ENCODE results near the gene DNASE2B.

Gene DNASE2B
- total RNA-seq: 13.9 to 109 (median 55.6) reads per million in 18 experiments

DNA sequence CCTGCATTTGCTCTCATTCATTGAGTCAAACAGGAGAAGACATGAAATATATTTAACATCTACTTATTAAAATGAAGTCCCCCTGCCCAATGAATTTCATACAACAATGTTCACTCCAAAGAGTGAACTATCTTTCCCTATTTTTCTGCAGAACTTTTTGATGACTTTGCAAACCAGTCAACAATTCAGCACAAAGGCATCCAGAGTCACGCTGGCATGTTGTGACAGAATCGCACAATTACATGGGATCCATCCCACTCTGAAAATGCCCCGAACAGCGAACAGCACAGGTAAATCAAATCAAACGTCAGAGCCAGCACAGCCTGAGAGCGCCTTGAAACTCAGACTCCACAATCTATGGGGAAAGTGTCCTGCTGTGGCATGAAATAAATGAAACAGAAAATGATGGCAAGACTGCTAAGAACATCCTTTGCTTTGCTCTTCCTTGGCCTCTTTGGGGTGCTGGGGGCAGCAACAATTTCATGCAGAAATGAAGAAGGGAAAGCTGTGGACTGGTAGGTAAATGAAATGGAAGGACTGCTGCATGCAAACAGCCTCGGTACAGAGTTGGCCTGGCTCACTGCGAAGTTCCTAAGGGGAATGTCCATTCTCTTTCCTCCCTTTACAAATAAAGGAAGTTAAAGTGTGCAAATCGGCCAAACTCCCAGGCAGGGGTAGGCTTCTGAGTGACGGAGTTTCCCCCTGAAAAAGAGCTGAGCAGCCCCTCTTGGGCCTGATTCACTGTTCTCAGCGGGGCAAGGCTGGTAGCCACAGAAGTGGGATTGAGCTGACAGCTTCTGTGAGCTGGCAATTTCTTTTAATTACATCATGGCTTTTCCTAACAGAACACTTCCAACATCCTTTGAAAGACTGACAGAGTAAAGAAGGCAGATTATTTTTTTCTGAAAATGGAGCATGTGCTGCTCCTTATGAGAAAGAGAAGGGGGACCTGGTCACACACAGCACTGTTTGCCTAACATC is at the start of gene DNASE2B:
DNASE2B (plus strand) TSS at position 310 of the 981 bp plus-strand sequence; CDS start at position 391, 81 bp downstream.
- DNase-seq: no peak

DNA sequence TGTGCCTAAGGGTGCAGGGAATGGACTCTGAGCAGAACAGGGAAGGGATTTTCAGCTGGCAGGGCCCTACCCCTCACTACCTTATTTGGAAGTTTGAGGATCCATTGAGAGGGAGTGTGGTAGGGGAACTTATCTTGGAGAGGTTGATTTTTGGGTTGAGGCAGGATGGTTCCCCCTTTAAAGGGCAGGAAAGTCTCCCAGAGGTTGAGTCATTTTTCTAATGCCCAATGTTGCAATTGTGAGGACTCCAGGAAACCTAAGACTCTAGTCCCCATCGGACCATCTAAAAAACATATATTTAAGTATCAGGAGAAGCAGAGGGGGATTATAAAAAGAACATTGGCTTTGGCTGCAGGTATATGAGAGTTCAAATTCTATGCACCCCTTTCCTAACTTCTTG is 49.5 kb upstream of the DNASE2B start:
- peak; percentile 48 to 56 for DNase-seq

DNA sequence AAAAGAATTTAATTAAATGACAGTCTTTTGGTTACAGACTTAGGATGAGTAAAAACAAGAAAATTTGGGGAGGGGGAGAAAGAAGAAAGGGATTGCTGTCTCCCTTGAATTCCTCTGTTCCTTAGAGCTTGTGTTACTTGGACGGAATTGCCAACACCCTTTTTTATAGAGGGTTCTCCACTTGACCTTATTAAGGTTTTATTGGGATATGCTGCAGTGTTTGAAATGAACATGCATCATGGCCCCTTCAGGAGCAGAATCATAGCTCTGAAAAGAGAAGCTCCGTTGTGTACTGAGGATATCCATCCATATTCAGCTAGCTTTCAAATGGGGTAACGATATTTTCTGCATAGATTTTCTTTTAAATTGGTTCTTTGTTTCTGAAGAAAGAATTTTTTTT is 48.2 kb upstream of the DNASE2B start:
- no peak for DNase-seq

GRCh38 chr1:84350550-84350949 is 47.7 kb upstream of the DNASE2B start:
- no peak for DNase-seq

DNA sequence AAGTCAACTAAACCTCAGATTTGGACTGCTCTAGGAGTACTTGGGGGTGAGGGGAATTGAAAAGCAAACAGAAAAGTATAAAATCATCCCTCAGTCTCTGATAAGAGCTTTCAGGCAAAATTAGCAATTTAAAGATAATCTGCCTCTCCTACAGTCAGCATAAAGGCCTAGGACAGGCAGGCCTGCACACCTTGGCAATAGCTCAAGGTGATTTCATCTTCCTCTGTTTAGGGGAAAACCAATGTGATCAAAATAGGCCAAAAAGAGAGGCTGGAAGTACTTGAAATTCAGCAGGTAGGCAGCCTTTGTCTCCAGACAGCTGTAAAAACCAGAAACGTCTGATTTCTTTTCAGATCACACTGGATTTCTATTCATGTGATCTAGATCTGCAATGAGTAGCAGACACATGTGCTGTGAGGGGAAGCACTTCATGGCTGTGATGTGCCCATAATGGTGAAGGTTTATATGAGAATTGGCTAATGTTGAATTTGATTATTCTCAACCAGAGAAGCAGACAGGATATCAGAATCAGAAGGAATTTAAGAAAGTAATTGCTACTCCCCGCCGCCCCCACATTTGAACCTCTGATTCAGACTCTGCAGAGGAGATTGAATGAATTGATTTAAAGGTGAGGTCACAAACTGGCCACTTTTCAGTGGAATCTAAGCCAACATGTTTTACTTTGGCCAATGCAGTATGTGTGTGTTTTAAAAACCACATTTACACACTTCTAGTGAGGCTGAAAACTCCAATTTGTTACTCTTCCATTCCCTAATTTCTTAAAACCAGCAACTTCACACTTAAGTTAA is 45.8 kb upstream of the DNASE2B start:
- peak in 1 of 2 donors; percentile 18 for DNase-seq

DNA sequence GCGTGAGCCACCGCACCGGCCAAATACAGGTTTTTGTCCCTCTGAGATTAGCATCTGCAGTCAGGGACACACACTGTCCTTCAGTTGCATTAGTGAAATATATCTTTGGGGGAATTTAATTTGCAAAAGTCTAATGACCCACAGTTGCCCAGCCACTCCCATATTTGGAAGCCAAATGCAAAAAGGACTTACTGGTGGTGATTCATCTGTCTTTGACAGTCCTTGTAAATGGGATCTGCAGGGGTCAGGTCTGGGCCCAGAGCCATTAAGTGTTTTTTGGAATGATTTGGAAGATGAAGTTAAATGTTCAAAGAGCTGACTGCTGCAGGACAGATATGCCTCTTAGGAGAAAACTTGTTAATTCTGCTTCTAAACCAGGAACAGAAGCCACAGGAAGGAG is 44.6 kb upstream of the DNASE2B start:
- no peak for DNase-seq

GRCh38 chr1:84355556-84355955 is 42.7 kb upstream of the DNASE2B start:
- DNase-seq: no peak

- no peak for DNase-seq
Measured at GRCh38 chr1:84356881-84357280, 41.4 kb upstream of the DNASE2B start.

DNA sequence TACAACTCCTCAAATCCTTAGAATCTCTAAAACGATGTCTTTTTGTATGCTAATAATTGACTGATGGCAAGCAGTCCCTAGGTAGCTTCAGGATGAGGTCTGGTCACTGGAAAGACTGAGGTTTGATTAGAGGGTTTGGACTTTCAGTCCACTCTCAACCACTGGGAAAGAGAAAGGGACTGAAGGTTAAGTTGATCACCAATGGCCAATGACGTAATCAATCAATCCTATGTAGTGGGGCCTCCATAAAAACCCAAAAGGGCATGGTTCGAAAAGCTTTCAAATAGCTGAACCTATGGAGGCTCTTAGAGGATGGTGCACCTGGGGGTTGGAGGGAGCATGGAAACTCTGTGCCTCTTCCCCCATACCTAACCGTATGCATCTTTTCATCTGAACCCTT is 39.6 kb upstream of the DNASE2B start:
- DNase-seq: no peak

DNA sequence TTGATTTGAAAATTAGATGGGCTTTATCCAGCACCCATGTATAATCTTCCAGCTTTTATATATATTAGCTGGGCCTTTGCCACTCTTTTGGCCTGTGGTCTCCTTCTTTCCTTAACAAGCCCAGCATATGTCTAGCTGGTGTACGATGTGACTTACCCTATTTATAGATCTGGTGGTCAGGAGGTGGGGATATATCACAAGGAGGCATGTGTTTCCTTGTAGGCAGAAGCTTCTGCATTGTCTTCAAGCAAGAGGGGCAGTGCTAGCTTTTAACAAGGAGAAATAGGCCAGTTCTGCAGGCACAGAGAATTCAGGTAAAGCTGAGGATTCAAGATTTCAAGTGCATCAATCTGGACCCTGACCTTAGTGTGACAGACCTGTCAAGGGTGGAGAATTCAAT is 38.0 kb upstream of the DNASE2B start:
- peak; percentile 56 to 78 for DNase-seq

- DNase-seq: no peak
Measured at GRCh38 chr1:84361796-84362195, 36.5 kb upstream of the DNASE2B start.

- no peak for DNase-seq
Measured at GRCh38 chr1:84363019-84363418, 35.3 kb upstream of the DNASE2B start.

DNA sequence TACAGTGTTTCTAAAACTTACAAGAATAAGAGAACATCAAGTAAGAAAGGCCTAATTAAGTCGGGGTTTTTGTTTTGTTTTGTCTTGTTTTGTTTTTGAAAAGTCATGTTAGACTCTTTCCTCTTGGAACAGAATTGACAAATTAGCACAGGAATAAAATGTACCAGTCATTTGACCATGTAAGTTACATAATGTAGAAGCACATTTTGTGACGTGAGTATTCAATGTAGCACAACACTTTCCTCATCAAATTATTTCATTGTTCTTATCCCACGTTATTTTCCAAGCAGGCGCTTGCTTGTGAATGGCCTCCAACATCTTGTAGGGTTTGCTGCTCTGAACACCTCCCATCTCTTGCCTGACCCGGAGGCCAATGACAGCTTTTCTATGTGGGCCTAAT is 34.7 kb upstream of the DNASE2B start:
- no peak for DNase-seq

DNA sequence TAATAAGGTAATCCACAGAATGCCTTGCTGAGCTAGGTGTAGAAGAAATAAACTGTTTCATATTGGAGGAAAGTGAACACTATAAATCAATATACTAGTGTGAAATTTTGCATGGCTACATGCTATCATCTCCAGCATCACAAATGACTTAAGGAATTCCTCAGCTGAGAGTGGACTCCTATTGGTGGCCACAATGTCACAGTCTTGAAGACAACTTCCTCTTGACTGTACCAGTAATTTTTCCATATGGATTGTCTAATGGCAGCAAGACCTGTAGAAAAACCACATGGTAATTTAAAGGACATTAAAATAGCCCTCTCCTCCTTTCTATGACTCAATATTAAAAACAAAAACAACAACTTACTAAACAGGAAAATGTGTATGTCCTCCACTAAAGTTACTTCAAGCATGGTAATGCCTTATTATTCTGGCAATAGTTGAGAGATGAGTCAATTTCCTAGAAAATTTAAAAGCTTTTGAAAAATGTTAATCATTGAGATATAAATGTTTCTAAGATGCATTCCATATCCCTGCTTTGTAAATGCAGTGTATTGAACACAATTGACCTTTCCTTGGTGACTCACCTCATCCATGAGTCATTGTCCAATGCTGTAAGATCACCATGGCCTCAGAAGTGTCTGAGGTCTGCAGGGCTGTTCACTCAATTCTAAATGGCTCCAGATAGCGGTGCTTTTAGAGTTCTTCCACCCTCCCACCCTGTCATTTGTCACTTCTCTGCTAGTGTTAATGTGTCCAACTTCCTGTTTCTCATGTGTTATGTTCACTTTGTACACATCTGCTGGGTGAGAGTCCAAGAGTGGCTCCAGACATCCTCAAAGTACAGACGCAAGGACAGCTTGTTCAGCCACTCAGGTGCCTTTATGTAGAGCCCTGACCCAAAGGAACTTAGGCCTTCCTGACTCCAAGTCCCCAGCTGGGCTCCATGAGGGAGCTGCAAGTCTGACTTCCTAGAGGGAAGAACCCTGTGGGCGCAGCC is 32.8 kb upstream of the DNASE2B start:
- peak; percentile 80 to 89 for DNase-seq

GRCh38 chr1:84366786-84367185 is 31.5 kb upstream of the DNASE2B start:
- DNase-seq: peak; percentile 24 to 65

GRCh38 chr1:84367219-84367618 is 31.1 kb upstream of the DNASE2B start:
- no peak for DNase-seq

DNA sequence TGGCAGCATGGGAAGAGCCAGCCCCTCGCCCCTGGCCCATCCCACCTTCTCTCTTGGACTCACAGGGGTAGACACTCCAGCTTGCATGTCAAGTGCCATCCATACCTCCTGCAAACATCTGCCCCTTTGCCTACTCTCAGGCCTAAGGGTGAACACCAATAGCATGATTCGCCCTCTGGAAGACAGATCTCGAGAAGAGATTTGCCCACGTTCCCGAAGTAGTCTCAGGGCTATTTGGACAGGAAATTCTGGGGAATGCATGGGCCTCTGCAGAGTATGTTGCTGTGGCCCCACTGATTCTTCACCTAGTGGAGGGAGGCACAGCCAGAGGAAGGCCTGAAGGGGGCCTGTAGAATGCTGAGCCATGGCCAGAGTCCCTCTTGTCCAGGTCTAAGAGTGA is 29.8 kb upstream of the DNASE2B start:
- DNase-seq: no peak

DNA sequence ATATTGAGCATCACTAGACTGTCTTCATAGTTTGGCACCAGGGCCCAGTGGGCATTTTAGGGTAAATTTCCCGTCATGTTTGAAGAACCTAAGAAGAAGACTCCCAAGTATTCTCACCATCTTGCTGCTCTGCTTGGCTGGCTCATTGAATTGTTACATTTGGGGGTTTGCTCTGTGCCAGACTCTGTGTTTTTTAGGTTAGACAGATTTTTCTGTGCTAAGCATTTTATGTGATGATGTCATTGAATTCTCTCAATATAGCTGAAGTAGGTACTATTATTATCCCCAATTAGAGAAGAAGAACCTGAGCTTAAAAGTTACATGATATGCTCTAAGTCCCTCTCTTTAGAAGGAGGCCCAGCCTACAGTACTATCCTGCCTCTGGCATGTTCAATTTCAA is 28.0 kb upstream of the DNASE2B start:
- DNase-seq: no peak

DNA sequence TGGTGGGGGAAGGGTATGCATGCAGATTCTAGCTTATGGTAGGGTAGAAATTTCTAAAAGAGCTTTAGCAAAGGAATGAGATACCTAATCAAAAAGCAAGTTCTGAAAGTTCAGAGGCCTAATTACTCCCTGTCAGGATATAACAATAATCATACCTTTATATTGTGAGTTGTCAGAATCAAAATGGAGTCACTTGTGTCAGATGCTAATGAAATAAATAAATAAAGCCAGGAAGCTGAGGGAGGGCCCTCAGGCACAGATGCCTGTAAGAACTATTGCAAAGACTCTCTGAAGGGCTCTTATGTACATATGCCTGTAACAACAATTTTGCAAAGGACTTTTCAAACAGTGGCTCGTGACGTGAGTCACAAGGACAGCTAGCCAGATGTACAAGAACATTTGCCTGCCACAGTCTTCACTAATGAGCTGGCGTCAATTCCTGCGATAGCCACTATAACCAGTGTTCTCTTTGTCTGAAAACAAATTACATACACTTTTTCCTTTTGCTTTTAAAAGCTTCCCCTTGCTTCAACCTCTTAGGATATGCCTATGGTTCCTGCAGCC is 27.4 kb upstream of the DNASE2B start:
- DNase-seq: no peak

DNA sequence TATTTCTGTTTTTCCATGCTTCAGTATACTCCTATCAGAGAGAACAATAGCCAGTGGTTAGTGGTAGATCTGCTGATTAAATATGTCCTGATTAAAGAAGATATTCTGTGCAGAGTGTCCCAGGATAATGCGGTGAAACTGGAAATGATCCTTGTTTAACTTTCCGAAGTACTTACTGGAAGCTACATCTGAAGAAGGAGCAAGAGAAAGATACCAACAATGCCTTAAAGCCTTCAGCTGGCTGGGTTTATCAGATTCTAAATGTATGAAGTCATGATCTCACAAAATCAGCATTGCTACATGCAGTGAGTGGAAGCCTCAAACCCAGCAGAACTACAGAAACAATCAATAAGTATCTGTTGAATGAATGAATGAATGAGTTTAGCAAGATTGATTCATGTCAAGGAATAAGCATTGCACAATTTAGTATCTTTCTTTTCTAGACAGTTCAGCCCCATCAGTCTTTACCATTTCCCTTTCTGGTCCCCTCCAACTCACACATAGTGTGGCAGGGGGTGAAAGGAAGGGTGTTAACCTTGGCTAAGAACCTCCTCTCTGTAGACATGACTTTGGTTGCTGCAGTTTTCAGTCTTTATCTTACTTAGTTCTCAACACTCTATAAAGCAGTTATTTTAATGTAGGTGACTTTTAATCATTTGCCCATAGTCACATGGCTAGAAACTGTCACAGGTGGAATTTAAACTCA is 24.7 kb upstream of the DNASE2B start:
- no peak for DNase-seq
